ENCODE data around the gene CARS1.

CARS1 gene

GRCh38 chr11:3047637-3048036, 9.6 kb downstream of the CARS1 start:
- H3K79me2 ChIP-seq (ENCODE audit: low read length): peaks cover 95% of the 10 kb centered on the region
- no peak overlapping the region for H2AFZ ChIP-seq (ENCODE audit: low read length)
- TF ChIP-seq CTCF (IDR thresholded peaks at IDR 0.05; ENCODE audit: low read length) (no peak), EZH2phosphoT487 (IDR thresholded peaks at IDR 0.05; ENCODE audit: low read length) (no peak), EZH2 (optimal IDR thresholded peaks at IDR 0.05; ENCODE audit: low read depth, low read length) (no peak)
- H3F3A ChIP-seq (ENCODE audit: insufficient read depth, low read length): peaks cover 23% of the 10 kb centered on the region
- no peaks in the 10 kb centered on the region for H3K36me3 ChIP-seq (replicated peaks; ENCODE audit: insufficient read depth, low read length)
- no peaks in the 10 kb centered on the region for H3K9me2 ChIP-seq (replicated peaks; ENCODE audit: insufficient read depth, low read length)
- no peaks in the 10 kb centered on the region for H3K9me3 ChIP-seq (replicated peaks; ENCODE audit: insufficient read depth, low read length)
- H3K4me3 ChIP-seq (ENCODE audit: low read length): no peak overlapping the region
- H4K20me1 ChIP-seq (ENCODE audit: insufficient read depth, low read length): no peaks in the 10 kb centered on the region
- DNase-seq: no peak
- H3K27ac ChIP-seq (ENCODE audit: low read length): no peak overlapping the region
- H3K9ac ChIP-seq (ENCODE audit: low read length): no peak overlapping the region
- no peaks in the 10 kb centered on the region for H3K27me3 ChIP-seq (replicated peaks; ENCODE audit: insufficient read depth, low read length)
- no peak overlapping the region for H3K4me2 ChIP-seq (ENCODE audit: low read depth, low read length)
- H3K4me1 ChIP-seq (ENCODE audit: low read length): peaks cover 23% of the 10 kb centered on the region

GRCh38 chr11:3046641-3047040, 10.6 kb downstream of the CARS1 start:
- no peak for DNase-seq
- Histone ChIP-seq H3K27ac (ENCODE audit: low read length) (no peak overlapping the region), H3K4me1 (ENCODE audit: low read length) (peaks cover 23% of the 10 kb centered on the region), H3K79me2 (ENCODE audit: low read length) (peaks cover 96% of the 10 kb centered on the region), H3K9me2 (replicated peaks; ENCODE audit: insufficient read depth, low read length) (no peaks in the 10 kb centered on the region), H3F3A (ENCODE audit: insufficient read depth, low read length) (peaks cover 25% of the 10 kb centered on the region), H3K4me2 (ENCODE audit: low read depth, low read length) (no peak overlapping the region), H4K20me1 (ENCODE audit: insufficient read depth, low read length) (no peaks in the 10 kb centered on the region), H2AFZ (ENCODE audit: low read length) (no peak overlapping the region), H3K27me3 (replicated peaks; ENCODE audit: insufficient read depth, low read length) (no peaks in the 10 kb centered on the region), H3K36me3 (replicated peaks; ENCODE audit: insufficient read depth, low read length) (peaks cover 2% of the 10 kb centered on the region; the same call in 1 of the 2 replicates), H3K4me3 (ENCODE audit: low read length) (no peak overlapping the region), H3K9me3 (replicated peaks; ENCODE audit: insufficient read depth, low read length) (no peaks in the 10 kb centered on the region), H3K9ac (ENCODE audit: low read length) (no peak overlapping the region)
- TF ChIP-seq EZH2 (optimal IDR thresholded peaks at IDR 0.05; ENCODE audit: low read depth, low read length) (no peak), CTCF (IDR thresholded peaks at IDR 0.05; ENCODE audit: low read length) (no peak), EZH2phosphoT487 (IDR thresholded peaks at IDR 0.05; ENCODE audit: low read length) (no peak)

- Histone ChIP-seq H3K27ac (ENCODE audit: low read length) (no peak overlapping the region), H3K4me1 (ENCODE audit: low read length) (peaks cover 23% of the 10 kb centered on the region), H4K20me1 (ENCODE audit: insufficient read depth, low read length) (no peaks in the 10 kb centered on the region), H3F3A (ENCODE audit: insufficient read depth, low read length) (peaks cover 23% of the 10 kb centered on the region), H2AFZ (ENCODE audit: low read length) (no peak overlapping the region), H3K4me2 (ENCODE audit: low read depth, low read length) (no peak overlapping the region), H3K9me2 (replicated peaks; ENCODE audit: insufficient read depth, low read length) (no peaks in the 10 kb centered on the region), H3K9ac (ENCODE audit: low read length) (no peak overlapping the region), H3K79me2 (ENCODE audit: low read length) (peaks cover 95% of the 10 kb centered on the region), H3K27me3 (replicated peaks; ENCODE audit: insufficient read depth, low read length) (no peaks in the 10 kb centered on the region), H3K36me3 (replicated peaks; ENCODE audit: insufficient read depth, low read length) (peaks cover 2% of the 10 kb centered on the region; the same call in 1 of the 2 replicates), H3K4me3 (ENCODE audit: low read length) (no peak overlapping the region), H3K9me3 (replicated peaks; ENCODE audit: insufficient read depth, low read length) (no peaks in the 10 kb centered on the region)
- DNase-seq: no peak
- TF ChIP-seq CTCF (IDR thresholded peaks at IDR 0.05; ENCODE audit: low read length) (no peak), EZH2phosphoT487 (IDR thresholded peaks at IDR 0.05; ENCODE audit: low read length) (no peak), EZH2 (optimal IDR thresholded peaks at IDR 0.05; ENCODE audit: low read depth, low read length) (no peak)
Measured at GRCh38 chr11:3046190-3046589, 11.0 kb downstream of the CARS1 start.
